CD4-positive, alpha-beta T cell treated with Interleukin-2 at 100 ng/mL for 4 hours (primary cell): ENCODE data around the gene NSMF.
"Not testable (repeated sequence)": the region's sequence is repeated elsewhere in the genome, so short reads cannot be mapped to it uniquely, and the experiment has no call there.

Source experiments
- DNase-seq: peaks from one replicate; pipeline ENCODE4 v3.0.0-alpha.2; 2020; ENCODE audit warnings: low spot score

Gene NSMF

DNA sequence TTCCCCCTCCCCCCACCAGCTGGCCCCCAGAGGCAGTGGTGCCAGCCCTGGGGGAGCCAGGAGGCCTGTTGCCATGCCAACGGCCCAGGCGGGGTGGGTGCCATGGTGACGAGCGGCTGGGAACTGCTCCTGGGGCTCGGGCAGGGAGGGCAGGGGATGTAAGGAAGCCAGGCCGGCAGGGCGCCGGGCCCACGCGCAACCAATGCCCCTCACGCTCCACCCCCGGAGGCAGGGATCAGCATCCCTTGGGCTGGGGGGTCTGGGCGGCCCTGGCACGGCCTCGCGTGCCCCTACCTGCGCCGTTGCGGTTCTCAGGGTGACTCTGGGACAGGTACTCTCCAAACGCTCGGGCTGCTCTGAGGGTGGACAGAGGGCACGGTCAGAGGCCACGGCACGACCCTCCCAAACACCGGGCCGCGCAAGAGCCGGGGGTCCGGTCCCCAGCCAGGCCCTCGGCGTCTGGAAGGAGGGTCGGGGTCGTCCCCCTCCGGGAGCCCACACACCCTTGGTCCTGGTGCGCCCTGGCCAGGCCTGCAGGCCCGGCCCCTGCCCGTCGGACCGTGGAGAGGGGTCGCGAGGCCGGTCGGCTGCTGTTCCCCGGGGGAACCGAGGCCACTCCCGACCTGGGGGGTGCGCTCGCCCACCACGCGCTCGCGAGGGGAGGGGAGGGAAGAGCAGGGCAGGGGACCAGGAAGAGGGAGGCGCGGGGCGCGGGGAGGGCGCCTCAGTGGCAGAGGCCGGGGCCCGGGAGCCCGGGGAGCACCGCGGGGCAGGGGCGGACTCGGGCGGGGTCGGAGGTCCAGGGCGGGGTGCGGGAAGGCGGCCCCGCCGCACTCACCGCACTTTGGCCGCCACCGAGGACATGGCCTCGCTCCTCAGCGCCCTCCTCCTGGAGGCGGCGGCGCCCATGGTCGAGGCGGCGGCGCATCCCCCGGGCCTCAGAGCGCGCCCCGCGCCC, 661 bp downstream of the NSMF start:
- DNase-seq: no peak

DNA sequence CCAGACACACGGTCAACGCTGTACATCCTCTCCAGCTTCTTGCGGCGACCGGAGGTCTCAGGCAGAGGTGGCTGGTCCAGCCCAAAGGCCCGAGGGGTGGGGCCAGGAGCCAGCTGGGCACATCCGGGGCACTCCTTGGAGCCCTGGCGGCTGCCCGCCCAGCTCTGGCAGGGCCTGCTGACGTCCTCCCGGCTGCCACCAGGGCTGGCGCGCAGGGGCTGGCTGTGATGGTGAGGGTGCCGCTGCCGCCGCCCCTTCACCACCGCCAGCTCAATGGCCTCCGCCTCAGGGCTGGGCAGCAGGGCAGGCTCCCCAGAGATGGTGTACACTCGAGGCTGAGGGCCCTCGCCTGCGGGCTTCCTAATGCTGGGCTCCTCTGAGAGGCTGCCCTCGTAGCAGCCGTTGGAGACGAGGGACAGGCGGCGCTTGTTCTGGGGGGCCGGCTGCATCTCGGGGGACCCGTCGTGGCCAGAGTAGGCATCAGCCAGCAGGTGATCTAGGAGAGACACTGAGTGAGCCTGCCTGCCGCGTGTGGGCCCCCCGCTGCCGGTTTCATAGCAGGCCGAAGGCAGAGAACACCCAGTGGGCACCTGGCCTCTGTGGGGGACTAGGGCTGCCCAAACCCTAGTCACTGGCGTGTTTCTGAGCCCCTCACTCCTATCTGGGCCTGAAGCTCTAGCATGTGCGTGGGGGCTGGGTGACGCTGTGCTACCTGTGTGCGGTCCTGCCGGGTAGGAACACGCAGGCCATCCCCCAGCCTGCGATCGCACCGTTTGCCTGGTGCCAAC, 1.5 kb downstream of the NSMF start:
- no peak for DNase-seq

DNA sequence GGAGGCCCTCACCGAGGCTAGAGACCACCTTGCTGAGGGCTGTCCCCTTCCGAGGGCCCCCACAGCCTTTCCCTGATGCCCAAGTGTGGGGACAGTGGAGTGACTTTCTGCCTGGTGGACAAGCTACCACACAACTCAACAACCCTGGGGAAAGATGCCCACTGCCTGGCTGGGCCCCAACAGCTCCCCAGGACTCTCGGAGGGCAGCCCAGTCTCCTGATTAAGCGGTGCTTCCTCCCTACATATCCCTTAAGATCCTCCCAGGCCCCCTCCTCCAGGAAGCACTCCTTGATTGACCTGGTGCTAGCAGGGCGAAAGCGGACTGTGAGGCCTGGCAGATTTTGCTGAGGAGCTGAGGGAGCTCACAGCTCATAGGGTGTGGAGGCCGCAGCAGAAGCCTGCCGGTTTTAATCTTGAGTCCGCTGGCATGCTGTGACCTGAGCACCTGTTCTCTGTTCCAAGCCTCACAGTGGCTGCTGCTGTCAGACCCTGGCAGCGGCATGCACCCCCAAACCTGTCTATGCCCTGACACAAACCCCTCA, 2.2 kb downstream of the NSMF start:
- DNase-seq: no peak

DNA sequence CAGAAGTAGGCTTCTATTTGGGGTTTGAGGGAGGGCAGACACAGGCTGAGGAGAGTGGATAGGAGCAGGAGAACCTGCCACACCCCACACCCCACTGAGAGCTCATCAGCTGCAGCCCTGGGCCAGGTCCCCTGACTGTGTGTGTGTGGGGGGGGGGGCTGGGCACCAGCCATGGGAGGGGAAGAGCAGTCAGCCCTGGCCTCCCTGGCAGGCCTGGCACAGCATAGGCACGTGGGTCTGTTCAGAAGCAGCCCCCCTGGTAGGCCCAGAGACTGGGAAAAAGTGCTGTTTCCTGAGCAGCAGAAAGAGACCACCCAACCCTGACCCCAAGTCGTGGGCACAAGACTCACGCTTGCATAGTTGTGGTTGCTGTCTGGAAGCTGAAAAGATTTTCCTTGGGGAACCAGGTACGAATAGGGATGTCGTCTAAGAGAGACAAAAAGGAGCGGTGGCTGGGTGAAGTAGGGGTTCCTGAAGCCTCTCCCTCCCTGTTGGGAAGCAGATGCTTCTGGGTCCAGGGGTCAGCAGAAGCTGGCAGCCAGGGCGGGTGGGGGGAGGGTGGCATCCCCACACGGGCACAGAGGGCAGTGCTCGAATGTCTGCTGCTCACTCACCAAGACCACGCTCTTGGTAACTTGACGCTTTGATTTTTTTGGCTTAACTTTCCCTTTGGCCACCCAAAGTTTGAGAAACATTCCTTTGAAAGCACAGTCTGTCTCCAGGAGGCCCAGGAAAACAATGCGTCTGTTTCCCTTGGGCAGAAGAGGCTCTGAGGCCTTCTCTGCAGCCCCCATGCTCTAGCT, 2.9 kb downstream of the NSMF start:
- DNase-seq: no peak

DNA sequence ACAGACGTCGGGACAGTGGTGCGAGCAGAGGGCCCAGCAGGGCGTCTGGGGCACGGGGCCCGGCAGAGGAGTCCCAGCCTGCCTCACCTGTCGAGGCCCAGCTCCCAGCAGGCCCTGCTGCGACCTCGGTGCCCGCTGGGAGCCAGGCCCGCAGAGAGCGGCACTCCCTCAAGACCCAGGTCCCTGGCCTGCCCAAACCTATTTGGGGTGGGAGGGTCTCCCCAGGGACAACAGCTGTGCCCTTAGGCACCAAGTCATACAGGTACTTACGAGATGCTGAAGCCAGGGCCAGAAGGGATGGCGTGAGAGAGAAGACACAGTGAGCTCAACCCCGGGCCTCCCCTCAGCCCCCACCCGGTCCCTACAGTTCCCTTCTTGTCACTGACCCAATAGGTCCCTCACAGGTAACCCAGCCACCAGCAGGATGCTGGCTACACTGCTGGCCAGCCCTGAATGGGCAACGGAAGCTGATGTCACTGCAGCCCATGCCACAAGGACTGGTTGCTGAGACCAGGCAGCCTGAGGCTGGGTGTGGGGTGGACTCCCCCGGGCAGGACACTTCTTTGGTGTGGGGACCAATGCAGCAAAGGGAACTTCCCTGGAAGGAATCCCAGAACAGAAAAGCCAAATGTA, 3.7 kb downstream of the NSMF start:
- no peak for DNase-seq

DNA sequence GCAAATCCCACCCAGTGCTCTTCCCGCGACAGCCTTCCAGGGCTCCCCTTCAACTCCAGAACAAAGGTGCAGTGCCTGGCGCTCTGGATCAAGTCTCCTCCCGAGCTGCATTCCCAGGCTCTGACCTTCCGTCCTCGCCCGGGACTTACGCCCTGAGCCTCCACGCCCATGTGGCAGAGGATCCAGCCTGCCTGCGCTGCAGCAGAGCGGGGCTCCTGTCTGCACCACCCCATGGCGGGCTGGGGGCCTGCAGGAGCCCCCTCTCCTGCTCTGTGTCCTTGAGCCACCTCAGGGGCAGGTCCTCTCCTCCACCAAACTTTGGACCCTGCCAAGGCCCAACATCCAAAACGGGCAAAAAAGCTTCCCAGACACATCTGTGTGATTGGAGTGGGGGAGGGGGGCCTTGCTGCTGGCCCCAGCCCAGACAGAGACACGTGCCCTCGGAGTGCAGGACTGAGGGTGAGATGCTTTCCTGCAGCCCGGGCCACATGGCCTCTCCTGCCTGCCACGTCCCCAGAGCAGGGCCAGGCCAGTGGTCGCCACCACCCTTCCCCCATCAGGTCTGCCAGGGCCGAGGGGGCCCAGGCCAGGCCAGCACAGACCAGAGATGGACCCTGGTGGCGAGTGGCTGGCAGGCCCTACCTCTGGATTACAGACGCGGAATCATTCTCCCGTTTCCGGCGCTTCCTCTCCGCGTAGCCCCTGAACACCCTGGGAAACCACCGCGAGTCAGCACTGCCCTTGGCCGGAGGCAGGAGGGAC, 4.4 kb downstream of the NSMF start:
- no peak for DNase-seq

DNA sequence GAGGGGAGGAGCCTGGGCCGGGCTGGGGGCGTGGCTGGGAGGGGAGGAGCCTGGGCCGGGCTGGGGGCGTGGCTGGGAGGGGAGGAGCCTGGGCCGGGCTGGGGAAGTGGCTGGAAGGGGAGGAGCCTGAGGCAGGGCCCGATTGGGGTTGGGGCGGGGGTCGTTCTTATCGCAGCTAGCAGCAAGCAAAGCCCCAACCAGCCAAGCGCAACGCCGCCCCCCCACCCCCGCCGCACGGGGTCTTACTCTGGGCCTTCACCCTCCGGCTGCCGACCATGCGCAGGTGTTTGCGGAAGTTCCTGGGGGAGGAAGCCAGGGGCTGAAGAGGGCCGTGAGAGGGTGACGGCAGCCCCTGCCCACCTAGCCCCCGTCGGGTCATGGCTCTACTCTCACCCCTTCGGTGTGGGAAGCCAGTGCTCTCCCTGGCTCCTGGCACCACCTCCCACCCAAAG, 5.0 kb downstream of the NSMF start:
- DNase-seq: no peak

DNA sequence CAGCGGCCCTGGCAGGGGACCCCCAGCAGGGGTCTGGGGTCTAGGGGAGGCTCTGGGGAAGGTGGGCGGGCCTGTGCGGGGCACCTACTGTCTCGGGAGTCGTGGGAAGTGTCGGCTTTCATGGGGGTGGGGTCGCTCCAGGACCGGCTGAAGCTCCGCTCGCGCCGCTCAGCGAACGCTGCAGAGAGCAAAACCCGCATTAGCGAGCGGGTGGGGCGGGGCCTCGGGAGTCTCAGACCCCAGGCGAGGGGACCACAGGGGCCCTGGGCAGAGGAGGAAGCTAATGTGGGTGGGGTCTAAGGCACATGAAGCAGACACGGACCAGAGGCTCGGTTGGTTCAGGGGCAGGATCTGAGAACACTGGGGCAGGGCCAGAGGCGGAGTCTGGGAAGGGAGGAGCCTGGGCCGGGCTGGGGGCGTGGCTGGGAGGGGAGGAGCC, 5.5 kb downstream of the NSMF start:
- DNase-seq: peak; percentile 46

DNA sequence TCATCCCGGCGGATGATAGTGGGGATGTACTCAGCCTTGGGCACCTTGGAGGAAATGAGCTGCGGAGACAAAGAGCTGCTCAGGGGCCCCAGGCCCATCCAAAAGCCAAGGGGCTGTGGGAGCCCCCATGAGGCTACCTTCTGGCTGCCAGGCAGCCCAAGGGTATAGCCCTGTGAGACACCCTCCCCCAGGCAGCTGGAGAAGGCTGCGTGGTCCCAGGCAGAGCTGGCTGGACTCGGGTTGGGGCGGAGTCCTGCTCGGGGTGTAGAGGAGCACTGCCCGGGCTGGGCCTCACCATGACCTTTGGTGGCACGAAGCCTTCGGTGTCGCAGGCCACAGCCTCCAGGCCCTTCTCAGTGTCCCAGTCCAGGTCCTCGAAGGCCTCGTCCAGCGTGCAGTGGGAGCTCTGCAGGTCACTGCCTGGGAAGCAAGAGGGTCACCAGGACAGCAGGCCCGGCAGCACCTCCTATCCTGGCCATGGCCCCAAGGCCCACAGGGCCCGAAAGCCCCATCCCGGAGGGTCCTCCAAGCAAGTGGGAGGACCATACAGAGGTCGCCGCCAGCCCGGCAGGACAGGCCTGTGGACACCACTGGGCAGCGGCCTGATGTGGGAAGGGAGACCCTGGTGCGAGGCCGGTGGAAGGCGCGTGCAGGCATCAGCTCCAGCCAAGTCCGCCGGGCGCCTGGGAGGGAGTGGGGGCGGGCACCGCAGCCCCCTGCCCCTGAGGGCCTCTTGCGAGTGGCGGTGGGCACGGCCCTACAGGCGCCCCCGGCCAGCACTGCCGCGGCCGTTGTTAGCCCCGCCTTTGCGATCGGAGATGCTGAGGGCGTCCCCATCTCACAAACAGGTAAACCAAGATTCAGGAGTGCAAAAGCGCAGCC, 6.1 kb downstream of the NSMF start:
- DNase-seq: no peak

DNA sequence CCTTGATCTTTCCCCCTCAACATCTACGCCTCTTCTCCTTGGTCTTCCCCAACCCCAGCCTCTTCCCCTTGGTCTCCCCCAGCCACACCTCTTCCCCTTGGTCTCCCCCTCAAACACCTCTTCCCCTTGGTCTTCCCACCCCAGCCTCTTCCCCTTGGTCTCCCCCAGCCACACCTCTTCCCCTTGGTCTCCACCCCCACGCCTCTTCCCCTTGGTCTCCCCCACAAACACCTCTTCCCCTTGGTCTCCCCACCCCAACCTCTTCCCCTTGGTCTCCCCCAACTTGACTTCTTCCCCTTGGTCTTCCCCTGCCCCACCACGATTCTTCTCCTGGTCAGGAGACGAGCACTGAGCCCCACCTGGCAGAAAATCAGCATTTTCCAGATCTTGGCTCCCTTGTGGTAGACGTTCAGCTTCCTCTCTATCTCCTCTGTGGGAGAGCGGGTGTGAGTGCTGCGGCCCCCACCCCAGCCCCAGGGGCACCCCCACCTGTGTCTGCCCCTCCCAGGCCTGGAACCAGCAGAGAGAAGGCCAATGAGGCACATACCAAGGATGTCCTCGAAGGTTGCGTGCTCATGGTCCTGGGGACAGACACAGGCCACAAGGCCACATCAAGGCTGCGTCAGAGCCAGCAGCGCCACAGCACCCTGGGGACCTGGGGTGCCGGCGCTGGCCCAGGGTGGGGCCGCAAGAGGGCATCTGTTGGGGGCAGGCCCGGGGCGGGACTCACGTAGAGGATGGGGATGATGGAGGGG, 7.0 kb downstream of the NSMF start:
- DNase-seq: no peak

DNA sequence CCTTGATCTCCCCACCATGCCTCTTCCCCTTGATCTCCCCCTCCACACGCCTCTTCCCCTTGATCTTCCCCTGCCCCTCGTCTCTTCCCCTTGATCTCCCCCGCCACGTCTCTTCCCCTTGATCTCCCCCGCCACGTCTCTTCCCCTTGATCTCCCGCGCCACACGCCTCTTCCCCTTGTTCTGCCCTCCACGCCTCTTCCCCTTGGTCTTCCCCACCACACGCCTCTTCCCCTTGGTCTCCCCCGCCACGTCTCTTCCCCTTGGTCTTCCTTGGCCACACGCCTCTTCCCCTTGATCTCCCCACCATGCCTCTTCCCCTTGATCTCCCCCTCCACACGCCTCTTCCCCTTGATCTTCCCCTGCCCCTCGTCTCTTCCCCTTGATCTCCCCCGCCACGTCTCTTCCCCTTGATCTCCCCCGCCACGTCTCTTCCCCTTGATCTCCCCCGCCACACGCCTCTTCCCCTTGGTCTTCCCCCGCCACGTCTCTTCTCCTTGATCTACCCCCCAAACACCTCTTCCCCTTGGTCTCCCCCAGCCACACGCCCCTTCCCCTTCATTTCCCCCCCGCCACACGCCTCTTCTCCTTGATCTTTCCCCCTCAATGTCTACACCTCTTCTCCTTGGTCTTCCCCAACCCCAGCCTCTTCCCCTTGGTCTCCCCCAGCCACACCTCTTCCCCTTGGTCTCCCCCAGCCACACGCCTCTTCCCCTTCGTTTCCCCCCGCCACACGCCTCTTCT, 7.7 kb downstream of the NSMF start:
- not testable (repeated sequence) for DNase-seq

DNA sequence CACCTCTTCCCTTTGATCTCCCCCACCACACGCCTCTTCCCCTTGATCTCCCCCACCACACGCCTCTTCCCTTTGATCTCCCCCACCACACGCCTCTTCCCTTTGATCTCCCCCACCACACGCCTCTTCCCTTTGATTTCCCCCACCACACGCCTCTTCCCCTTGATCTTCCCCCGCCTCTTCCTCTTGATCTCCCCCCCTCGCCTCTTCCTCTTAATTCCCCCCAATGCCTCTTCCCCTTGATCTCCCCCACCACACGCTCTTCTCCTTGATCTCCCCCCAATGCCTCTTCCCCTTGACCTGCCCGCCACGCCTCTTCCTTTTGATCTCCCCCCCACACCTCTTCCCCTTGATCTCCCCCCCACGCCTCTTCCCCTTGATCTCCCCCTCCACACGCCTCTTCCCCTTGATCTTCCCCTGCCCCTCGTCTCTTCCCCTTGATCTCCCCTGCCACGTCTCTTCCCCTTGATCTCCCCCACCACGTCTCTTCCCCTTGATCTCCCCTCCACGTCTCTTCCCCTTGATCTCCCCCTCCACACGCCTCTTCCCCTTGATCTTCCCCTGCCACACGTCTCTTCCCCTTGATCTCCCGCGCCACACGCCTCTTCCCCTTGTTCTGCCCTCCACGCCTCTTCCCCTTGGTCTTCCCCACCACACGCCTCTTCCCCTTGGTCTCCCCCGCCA, 8.5 kb downstream of the NSMF start:
- peak; percentile 45 for DNase-seq

DNA sequence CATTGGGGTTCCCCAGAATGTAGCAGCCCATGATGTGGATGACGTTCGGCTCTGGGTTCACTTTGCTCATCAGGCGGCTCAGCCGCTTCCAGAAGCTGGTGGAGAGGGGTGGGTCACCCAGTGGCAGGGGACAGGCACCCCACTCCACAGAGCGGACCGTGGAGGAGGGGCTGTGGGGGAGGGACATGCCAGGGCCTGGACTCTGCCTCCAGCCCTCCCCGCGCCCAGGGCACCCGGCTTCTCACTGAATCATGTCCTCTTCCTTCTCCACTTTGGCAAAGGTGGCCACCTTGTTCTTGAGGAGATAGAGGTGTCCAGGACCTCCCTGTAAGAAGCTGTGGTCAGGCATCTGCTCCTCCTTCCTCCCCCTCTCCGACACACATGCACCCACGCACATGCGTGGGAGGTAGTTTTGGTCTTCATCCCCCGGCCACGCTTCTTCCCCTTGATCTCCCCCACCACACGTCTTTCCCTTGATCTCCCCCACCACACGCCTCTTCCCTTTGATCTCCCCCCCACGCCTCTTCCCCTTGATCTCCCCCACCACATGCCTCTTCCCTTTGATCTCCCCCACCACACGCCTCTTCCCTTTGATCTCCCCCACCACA, 9.1 kb downstream of the NSMF start:
- DNase-seq: peak; percentile 25

DNA sequence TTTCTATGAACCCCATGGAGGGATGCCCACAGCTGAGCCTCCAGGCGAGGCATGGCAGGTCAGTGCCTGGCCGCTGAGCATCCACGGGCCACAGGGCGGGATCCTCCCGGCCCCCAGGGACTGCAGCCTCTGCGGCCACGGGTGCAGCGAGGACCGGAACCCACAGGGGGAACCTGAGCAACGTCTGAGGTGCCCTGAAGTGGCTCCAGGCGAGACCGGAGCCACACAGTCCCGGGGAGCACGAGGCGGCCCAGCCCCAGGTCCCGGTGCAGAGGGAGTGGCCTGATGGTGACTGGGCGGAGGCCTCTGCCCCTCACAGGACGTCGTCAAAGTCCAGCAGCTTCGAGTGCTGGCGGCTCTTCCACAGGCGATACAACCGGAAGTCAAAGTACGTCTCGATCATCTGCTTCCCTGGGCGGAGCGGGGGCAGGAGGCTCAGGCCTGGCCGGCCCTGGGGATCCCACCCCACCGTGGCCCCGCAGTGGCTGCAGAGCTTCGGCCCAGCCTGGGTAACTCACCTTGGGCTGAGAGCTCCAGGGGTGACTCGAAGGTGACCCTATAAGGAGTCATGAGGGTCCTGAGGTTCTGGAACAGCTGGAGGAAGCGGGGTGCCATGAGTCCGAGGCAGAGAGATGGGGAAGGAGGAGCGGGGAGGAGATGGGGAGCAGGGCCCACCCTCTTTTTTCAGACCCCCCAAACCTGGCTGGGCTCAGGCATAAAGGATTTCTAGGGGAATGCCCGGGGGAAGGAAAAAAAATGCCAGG, 9.9 kb downstream of the NSMF start:
- DNase-seq: no peak

DNA sequence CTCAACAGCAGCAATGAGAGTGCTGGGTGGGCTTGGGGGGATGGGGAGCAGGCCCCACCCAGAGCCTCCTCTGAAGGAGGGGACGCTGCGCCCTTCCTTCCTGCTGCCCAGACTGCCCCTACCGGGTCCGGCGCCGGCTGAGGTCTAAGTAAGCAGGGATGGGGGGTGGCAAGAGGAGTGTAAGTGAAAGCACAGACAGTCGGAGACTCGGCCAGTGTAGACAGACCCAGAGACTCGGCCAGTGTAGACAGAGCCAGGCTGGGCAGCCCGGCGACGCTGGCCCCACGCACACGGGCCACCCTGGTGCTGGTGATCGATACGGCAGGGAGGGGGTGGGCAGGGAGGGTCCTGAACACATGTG, 10.6 kb downstream of the NSMF start:
- no peak for DNase-seq
